Measurements from ENCODE around the gene CCDC60. TPM values are rescaled to one million over a fixed set of nuclear protein-coding genes. Genes with fewer than 3 reads are reported as not detected.
A peak's percentile ranks its signal among the peaks of the same experiment; 100 is the strongest.

Gene CCDC60
- total RNA-seq, 1 donor from 2014 or later: not detected

- no peak overlapping the region for H3K4me3 Mint-ChIP-seq
- H3K27ac Mint-ChIP-seq: no peak overlapping the region
- H3K36me3 Mint-ChIP-seq (ENCODE audit: low read depth): no peaks in the 10 kb centered on the region
- no peaks in the 10 kb centered on the region for H3K4me1 Mint-ChIP-seq
- H3K27me3 Mint-ChIP-seq: no peaks in the 10 kb centered on the region
- no peak for DNase-seq
- intact Hi-C loops (cut with micrococcal nuclease): no loop called here
- peaks cover 4% of the 10 kb centered on the region for H3K9me3 Mint-ChIP-seq
Observed at GRCh38 chr12:119384340-119384739, 49.8 kb downstream of the CCDC60 start.

GRCh38 chr12:119385659-119386058 lies 51.1 kb downstream of the CCDC60 start:
- intact Hi-C loops (cut with micrococcal nuclease): no loop called here
- DNase-seq: no peak
- no peak overlapping the region for H3K4me3 Mint-ChIP-seq
- no peaks in the 10 kb centered on the region for H3K27me3 Mint-ChIP-seq
- H3K4me1 Mint-ChIP-seq: no peaks in the 10 kb centered on the region
- H3K9me3 Mint-ChIP-seq: peaks cover 4% of the 10 kb centered on the region
- no peaks in the 10 kb centered on the region for H3K36me3 Mint-ChIP-seq (ENCODE audit: low read depth)
- no peak overlapping the region for H3K27ac Mint-ChIP-seq

GRCh38 chr12:119389687-119390086 lies 55.2 kb downstream of the CCDC60 start:
- Mint-ChIP-seq H3K4me1 (no peaks in the 10 kb centered on the region), H3K4me3 (no peak overlapping the region), H3K27me3 (no peaks in the 10 kb centered on the region), H3K27ac (no peak overlapping the region), H3K36me3 (ENCODE audit: low read depth) (no peaks in the 10 kb centered on the region), H3K9me3 (no peaks in the 10 kb centered on the region)
- intact Hi-C loops (cut with micrococcal nuclease): no loop called here
- no peak for DNase-seq

GRCh38 chr12:119391673-119392072 lies 57.1 kb downstream of the CCDC60 start:
- no peak for DNase-seq
- no peak overlapping the region for H3K4me3 Mint-ChIP-seq
- no peaks in the 10 kb centered on the region for H3K9me3 Mint-ChIP-seq
- H3K4me1 Mint-ChIP-seq: no peaks in the 10 kb centered on the region
- intact Hi-C loops (cut with micrococcal nuclease): no loop called here
- H3K36me3 Mint-ChIP-seq (ENCODE audit: low read depth): no peaks in the 10 kb centered on the region
- no peaks in the 10 kb centered on the region for H3K27me3 Mint-ChIP-seq
- H3K27ac Mint-ChIP-seq: no peak overlapping the region

GRCh38 chr12:119393677-119394076 lies 59.1 kb downstream of the CCDC60 start:
- H3K9me3 Mint-ChIP-seq: peaks cover 3% of the 10 kb centered on the region
- no peaks in the 10 kb centered on the region for H3K36me3 Mint-ChIP-seq (ENCODE audit: low read depth)
- intact Hi-C loops (cut with micrococcal nuclease): no loop called here
- DNase-seq: no peak
- H3K27ac Mint-ChIP-seq: no peak overlapping the region
- no peak overlapping the region for H3K4me3 Mint-ChIP-seq
- no peaks in the 10 kb centered on the region for H3K27me3 Mint-ChIP-seq
- H3K4me1 Mint-ChIP-seq: no peaks in the 10 kb centered on the region

- DNase-seq: no peak
- H3K4me3 Mint-ChIP-seq: no peak overlapping the region
- no peaks in the 10 kb centered on the region for H3K36me3 Mint-ChIP-seq (ENCODE audit: low read depth)
- peaks cover 3% of the 10 kb centered on the region for H3K9me3 Mint-ChIP-seq
- no peak overlapping the region for H3K27ac Mint-ChIP-seq
- intact Hi-C loops (cut with micrococcal nuclease): no loop called here
- H3K4me1 Mint-ChIP-seq: no peaks in the 10 kb centered on the region
- H3K27me3 Mint-ChIP-seq: no peaks in the 10 kb centered on the region
Observed at GRCh38 chr12:119397540-119397939, 63.0 kb downstream of the CCDC60 start.

- H3K27me3 Mint-ChIP-seq: no peaks in the 10 kb centered on the region
- H3K4me3 Mint-ChIP-seq: no peak overlapping the region
- intact Hi-C loops (cut with micrococcal nuclease): no loop called here
- no peaks in the 10 kb centered on the region for H3K4me1 Mint-ChIP-seq
- H3K36me3 Mint-ChIP-seq (ENCODE audit: low read depth): no peaks in the 10 kb centered on the region
- peaks cover 3% of the 10 kb centered on the region for H3K9me3 Mint-ChIP-seq
- no peak overlapping the region for H3K27ac Mint-ChIP-seq
- no peak for DNase-seq
Observed at GRCh38 chr12:119398190-119398589, 63.7 kb downstream of the CCDC60 start.

GRCh38 chr12:119399301-119399700 lies 64.8 kb downstream of the CCDC60 start:
- Mint-ChIP-seq H3K4me1 (no peaks in the 10 kb centered on the region), H3K36me3 (ENCODE audit: low read depth) (no peaks in the 10 kb centered on the region), H3K27me3 (no peaks in the 10 kb centered on the region), H3K9me3 (peaks cover 3% of the 10 kb centered on the region), H3K27ac (no peak overlapping the region), H3K4me3 (no peak overlapping the region)
- DNase-seq: no peak
- intact Hi-C loops (cut with micrococcal nuclease): no loop called here

GRCh38 chr12:119406308-119406707 lies 71.8 kb downstream of the CCDC60 start:
- H3K36me3 Mint-ChIP-seq (ENCODE audit: low read depth): no peaks in the 10 kb centered on the region
- H3K27me3 Mint-ChIP-seq: no peaks in the 10 kb centered on the region
- no peaks in the 10 kb centered on the region for H3K9me3 Mint-ChIP-seq

GRCh38 chr12:119406811-119407210 lies 72.3 kb downstream of the CCDC60 start:
- Mint-ChIP-seq H3K9me3 (no peaks in the 10 kb centered on the region), H3K36me3 (ENCODE audit: low read depth) (no peaks in the 10 kb centered on the region), H3K4me3 (no peak overlapping the region), H3K27me3 (peaks cover 1% of the 10 kb centered on the region), H3K27ac (no peak overlapping the region), H3K4me1 (no peaks in the 10 kb centered on the region)
- intact Hi-C loops (cut with micrococcal nuclease): no loop called here
- no peak for DNase-seq

More at GRCh38 chr12:119406308-119406707, 71.8 kb downstream of the CCDC60 start:
- intact Hi-C loops (cut with micrococcal nuclease): no loop called here
- no peaks in the 10 kb centered on the region for H3K4me1 Mint-ChIP-seq
- no peak overlapping the region for H3K4me3 Mint-ChIP-seq
- H3K27ac Mint-ChIP-seq: no peak overlapping the region
- no peak for DNase-seq

- H3K36me3 Mint-ChIP-seq (ENCODE audit: low read depth): no peaks in the 10 kb centered on the region
- no peak overlapping the region for H3K4me3 Mint-ChIP-seq
- H3K9me3 Mint-ChIP-seq: no peaks in the 10 kb centered on the region
- intact Hi-C loops (cut with micrococcal nuclease): no loop called here
- DNase-seq: no peak
- no peak overlapping the region for H3K27ac Mint-ChIP-seq
- peaks cover 1% of the 10 kb centered on the region for H3K27me3 Mint-ChIP-seq
- H3K4me1 Mint-ChIP-seq: peaks cover 4% of the 10 kb centered on the region
Observed at GRCh38 chr12:119409043-119409442, 74.5 kb downstream of the CCDC60 start.

GRCh38 chr12:119410396-119410795 lies 75.9 kb downstream of the CCDC60 start:
- no peak for DNase-seq
- Mint-ChIP-seq H3K36me3 (ENCODE audit: low read depth) (no peaks in the 10 kb centered on the region), H3K4me3 (no peak overlapping the region), H3K27ac (no peak overlapping the region), H3K9me3 (no peaks in the 10 kb centered on the region), H3K4me1 (peaks cover 4% of the 10 kb centered on the region), H3K27me3 (peaks cover 1% of the 10 kb centered on the region)
- intact Hi-C loops (cut with micrococcal nuclease): loop anchor here (10.0 kb wide), 1 partner anchor 1006 kb away; no protein-coding TSS in a partner anchor

- Mint-ChIP-seq H3K36me3 (ENCODE audit: low read depth) (no peaks in the 10 kb centered on the region), H3K9me3 (no peaks in the 10 kb centered on the region), H3K4me3 (no peak overlapping the region), H3K27ac (no peak overlapping the region), H3K27me3 (peaks cover 2% of the 10 kb centered on the region), H3K4me1 (peaks cover 4% of the 10 kb centered on the region)
- DNase-seq: no peak
- intact Hi-C loops (cut with micrococcal nuclease): loop anchor here (2.0 to 10.0 kb wide), 2 partner anchors 298 to 1008 kb away; no protein-coding TSS in a partner anchor
Observed at GRCh38 chr12:119412306-119412705, 77.8 kb downstream of the CCDC60 start.

GRCh38 chr12:119412811-119413794 lies 78.6 kb downstream of the CCDC60 start:
- no peak overlapping the region for H3K4me3 Mint-ChIP-seq
- no peaks in the 10 kb centered on the region for H3K9me3 Mint-ChIP-seq
- DNase-seq: peak; percentile 81
- no peak overlapping the region for H3K27ac Mint-ChIP-seq
- peaks cover 4% of the 10 kb centered on the region for H3K27me3 Mint-ChIP-seq
- intact Hi-C loops (cut with micrococcal nuclease): loop anchor here (2.0 to 10.0 kb wide), 2 partner anchors 298 to 1008 kb away; no protein-coding TSS in a partner anchor
- no peaks in the 10 kb centered on the region for H3K36me3 Mint-ChIP-seq (ENCODE audit: low read depth)
- H3K4me1 Mint-ChIP-seq: peaks cover 4% of the 10 kb centered on the region

Data from activated CD4-positive, alpha-beta T cell treated with anti-CD3 and anti-CD28 coated beads, Interleukin-2, amount 10 ng/mL, durations not matched to agents 24 days and 14 days (primary cell).